Chondrocyte (in vitro differentiated cells): ENCODE data around the gene ELOB. TPM values are rescaled to one million over a fixed set of nuclear protein-coding genes. Genes with fewer than 3 reads are reported as not detected.

Experiments used
- DNase-seq: peaks from one replicate; pipeline ENCODE4 v3.0.0; 2021; ENCODE audit warnings: mixed read lengths, low spot score
- H3K27ac Mint-ChIP-seq: one replicate; pipeline ENCODE4 v1.8.0; 2021; ENCODE audit warnings: mild to moderate bottlenecking, moderate library complexity, mixed read lengths; ENCODE audit not compliant: unreplicated experiment
- H3K27me3 Mint-ChIP-seq: 2 replicates; pipeline ENCODE4 v1.8.0; 2021; ENCODE audit warnings: low read depth, mixed read lengths
- H3K36me3 Mint-ChIP-seq: 2 replicates; pipeline ENCODE4 v1.8.0; 2021; ENCODE audit warnings: low read depth, mixed read lengths
- H3K4me1 Mint-ChIP-seq: 2 replicates; pipeline ENCODE4 v1.8.0; 2021; ENCODE audit warnings: low read depth, mild to moderate bottlenecking, mixed read lengths
- H3K4me3 Mint-ChIP-seq: one replicate; pipeline ENCODE4 v1.8.0; 2021; ENCODE audit warnings: mild to moderate bottlenecking, moderate library complexity, mixed read lengths; ENCODE audit not compliant: unreplicated experiment
- H3K9me3 Mint-ChIP-seq: 2 replicates; pipeline ENCODE4 v1.8.0; 2021; ENCODE audit warnings: low read depth, mixed read lengths
- CTCF ChIP-seq: fragments of 200-600 bp; sonication (generic); IDR thresholded peaks from 2 replicates; pipeline ENCODE4 v1.5.0; 2021; ENCODE audit warnings: antibody characterized with exemption, mild to moderate bottlenecking, moderate library complexity
- total RNA-seq: library from RNA; stranded (reverse); gene quantifications from 3 replicates; pipeline ENCODE4 v1.2.1, GENCODE V29; 2021

ELOB gene
- total RNA-seq, 1 donor from 2014 or later, result 205 TPM

- H3K27ac Mint-ChIP-seq, result no peak overlapping the region
- H3K36me3 Mint-ChIP-seq, result no peaks in the 10 kb centered on the region
- H3K4me1 Mint-ChIP-seq, result no peaks in the 10 kb centered on the region
- H3K4me3 Mint-ChIP-seq, result no peak overlapping the region
- H3K9me3 Mint-ChIP-seq, result no peaks in the 10 kb centered on the region
- DNase-seq, result peak; percentile 60
- no peak for TF ChIP-seq CTCF
- peaks cover 19% of the 10 kb centered on the region for H3K27me3 Mint-ChIP-seq
These were observed 9.2 kb upstream of the ELOB start for GRCh38 chr16:2786061-2786825.

- Mint-ChIP-seq H3K4me1 (no peaks in the 10 kb centered on the region), H3K27ac (no peak overlapping the region), H3K27me3 (peaks cover 15% of the 10 kb centered on the region), H3K4me3 (no peak overlapping the region), H3K36me3 (no peaks in the 10 kb centered on the region), H3K9me3 (no peaks in the 10 kb centered on the region)
- peak; percentile 29 for TF ChIP-seq CTCF
- DNase-seq, result peak; percentile 91
These were observed 8.3 kb upstream of the ELOB start for GRCh38 chr16:2785101-2785991.

DNA sequence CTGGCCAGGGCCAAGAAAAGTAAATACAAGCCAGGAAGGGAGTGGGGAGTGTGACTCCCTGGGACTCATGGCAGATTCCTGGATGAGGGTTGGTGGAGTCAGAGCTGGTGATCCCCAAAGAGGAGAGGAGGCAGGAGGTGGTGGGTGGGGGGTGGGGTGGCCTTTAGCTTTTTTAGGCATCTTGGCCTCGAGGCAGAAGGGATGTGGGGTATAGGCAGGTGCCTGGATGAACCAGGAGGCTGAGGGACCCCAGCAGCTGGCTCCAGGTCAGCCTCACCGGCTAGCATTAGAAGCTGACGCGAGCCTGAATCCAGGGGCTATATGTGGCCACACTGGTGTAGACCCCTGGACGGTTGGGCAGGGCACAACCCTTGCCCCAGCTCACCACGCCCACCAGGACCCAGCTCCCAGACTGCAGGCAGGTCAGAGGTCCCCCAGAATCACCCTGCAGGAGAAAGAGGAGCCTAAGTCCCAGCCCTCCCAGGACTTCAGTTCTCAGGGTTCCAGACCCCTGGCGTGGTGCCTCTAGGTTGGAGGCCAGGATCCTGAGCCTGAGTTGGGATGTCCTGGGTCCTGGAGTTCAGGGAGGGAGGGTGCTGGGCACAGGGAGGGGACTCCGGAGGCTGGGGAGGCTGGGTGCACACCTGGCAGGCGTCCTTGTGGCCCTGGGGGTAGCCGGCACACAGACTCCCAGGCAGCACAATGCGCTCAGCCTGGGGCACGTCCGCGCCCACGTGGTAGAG lies 7.4 kb upstream of the ELOB start:
- DNase-seq, result peak; percentile 57
- Mint-ChIP-seq H3K27ac (no peak overlapping the region), H3K9me3 (no peaks in the 10 kb centered on the region), H3K36me3 (no peaks in the 10 kb centered on the region), H3K27me3 (peaks cover 10% of the 10 kb centered on the region), H3K4me1 (no peaks in the 10 kb centered on the region), H3K4me3 (no peak overlapping the region)
- TF ChIP-seq CTCF, result no peak

- no peaks in the 10 kb centered on the region for H3K36me3 Mint-ChIP-seq
- peak; percentile 82 for DNase-seq
- H3K4me1 Mint-ChIP-seq, result no peaks in the 10 kb centered on the region
- no peak for TF ChIP-seq CTCF
- H3K27me3 Mint-ChIP-seq, result peaks cover 8% of the 10 kb centered on the region
- H3K9me3 Mint-ChIP-seq, result no peaks in the 10 kb centered on the region
- H3K27ac Mint-ChIP-seq, result no peak overlapping the region
- no peak overlapping the region for H3K4me3 Mint-ChIP-seq
These were observed 6.7 kb upstream of the ELOB start for GRCh38 chr16:2783581-2784357.
